HG02642 (cell line): Measurements from ENCODE around the gene HIP1R.
"Not testable (repeated sequence)": the region's sequence is repeated elsewhere in the genome, so short reads cannot be mapped to it uniquely, and the experiment has no call there.

ENCODE experiments used
- ATAC-seq: cut with Tn5 transposase; IDR thresholded peaks from one replicate; pipeline ENCODE4 v1.9.1; 2021; ENCODE audit warnings: mild to moderate bottlenecking; ENCODE audit not compliant: unreplicated experiment, poor library complexity

Gene HIP1R

GRCh38 chr12:122871851-122872780 is 36.9 kb downstream of the HIP1R start:
- ATAC-seq, result peak; percentile 44

- no peak for ATAC-seq
These were observed 37.6 kb downstream of the HIP1R start for GRCh38 chr12:122872815-122873361.

GRCh38 chr12:122873540-122873939 is 38.3 kb downstream of the HIP1R start:
- no peak for ATAC-seq

- no peak for ATAC-seq
These were observed 38.8 kb downstream of the HIP1R start for GRCh38 chr12:122874081-122874480.

- peak; percentile 70 for ATAC-seq
These were observed 40.4 kb downstream of the HIP1R start for GRCh38 chr12:122875590-122876220.

GRCh38 chr12:122876281-122876680 is 41.0 kb downstream of the HIP1R start:
- ATAC-seq, result not testable (repeated sequence)

- no peak for ATAC-seq
These were observed 41.5 kb downstream of the HIP1R start for GRCh38 chr12:122876731-122877130.

- no peak for ATAC-seq
These were observed 43.7 kb downstream of the HIP1R start for GRCh38 chr12:122878780-122879612.

GRCh38 chr12:122880155-122880667 is 45.0 kb downstream of the HIP1R start:
- ATAC-seq, result no peak

GRCh38 chr12:122880668-122881067 is 45.4 kb downstream of the HIP1R start:
- ATAC-seq, result no peak

GRCh38 chr12:122882908-122883558 is 47.8 kb downstream of the HIP1R start:
- ATAC-seq, result no peak

- no peak for ATAC-seq
These were observed 49.0 kb downstream of the HIP1R start for GRCh38 chr12:122884091-122884826.

- no peak for ATAC-seq
These were observed 49.6 kb downstream of the HIP1R start for GRCh38 chr12:122884860-122885259.

GRCh38 chr12:122886161-122886560 is 50.9 kb downstream of the HIP1R start:
- ATAC-seq, result no peak

GRCh38 chr12:122886851-122887818 is 51.9 kb downstream of the HIP1R start:
- peak; percentile 74 for ATAC-seq

- peak; percentile 23 for ATAC-seq
These were observed 52.6 kb downstream of the HIP1R start for GRCh38 chr12:122887819-122888212.

- ATAC-seq, result peak; percentile 39
These were observed 53.0 kb downstream of the HIP1R start for GRCh38 chr12:122888232-122888752.
